NCI-H1436 (cell line): ENCODE measurements around the gene SPANXC.
"Not testable (repeated sequence)": the region's sequence is repeated elsewhere in the genome, so short reads cannot be mapped to it uniquely, and the experiment has no call there.

Source experiments
- DNase-seq: peaks from one replicate; lab custom pipeline; 2025; lab: John Stamatoyannopoulos, UW

Gene SPANXC, protein sequence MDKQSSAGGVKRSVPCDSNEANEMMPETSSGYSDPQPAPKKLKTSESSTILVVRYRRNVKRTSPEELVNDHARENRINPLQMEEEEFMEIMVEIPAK

DNA sequence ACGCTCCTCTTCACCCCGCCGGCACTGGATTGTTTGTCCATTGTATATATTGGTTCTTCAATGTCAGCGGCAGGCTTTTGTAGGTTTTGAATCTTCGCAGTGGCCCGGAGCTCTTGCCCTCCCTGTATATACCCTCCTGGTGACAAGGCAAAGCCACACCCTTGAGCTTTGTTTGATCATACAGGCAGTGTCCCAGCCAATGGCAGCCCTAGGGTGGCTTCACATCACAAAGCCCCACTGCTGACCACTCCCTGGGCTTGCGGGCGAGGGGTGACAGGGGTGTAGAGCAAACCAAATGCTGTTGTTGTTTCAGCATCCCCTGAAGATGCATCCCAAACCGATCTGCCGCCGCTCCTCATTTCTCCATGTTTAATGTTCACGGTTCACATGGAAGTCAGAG lies at the start of gene SPANXC:
TSS of gene SPANXC (minus strand) at position 101 of the 400 bp plus-strand sequence. CDS start at position 41, 60 bp downstream.
- not testable (repeated sequence) for DNase-seq

- DNase-seq: no peak
Observed at GRCh38 chrX:141279476-141279875, 37.2 kb upstream of the SPANXC start.

DNA sequence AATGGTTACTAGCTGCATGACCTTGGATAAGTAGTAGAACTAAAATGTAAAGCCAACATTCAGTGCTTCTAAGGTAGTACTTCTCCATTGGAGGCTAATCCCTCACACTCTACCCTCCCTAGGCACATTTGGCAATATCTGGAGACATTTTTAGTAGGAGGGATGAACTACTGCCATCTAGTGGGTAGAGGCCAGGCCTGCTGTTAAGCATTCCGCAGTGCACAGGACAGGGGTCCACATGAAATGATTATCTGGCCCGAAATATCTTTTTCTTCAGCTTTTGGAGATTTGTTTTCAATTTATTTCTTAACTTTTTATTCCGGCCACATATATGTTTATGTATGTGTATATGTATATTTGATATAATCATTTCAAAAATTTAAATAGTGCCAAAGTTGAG lies 36.0 kb upstream of the SPANXC start:
- no peak for DNase-seq

DNA sequence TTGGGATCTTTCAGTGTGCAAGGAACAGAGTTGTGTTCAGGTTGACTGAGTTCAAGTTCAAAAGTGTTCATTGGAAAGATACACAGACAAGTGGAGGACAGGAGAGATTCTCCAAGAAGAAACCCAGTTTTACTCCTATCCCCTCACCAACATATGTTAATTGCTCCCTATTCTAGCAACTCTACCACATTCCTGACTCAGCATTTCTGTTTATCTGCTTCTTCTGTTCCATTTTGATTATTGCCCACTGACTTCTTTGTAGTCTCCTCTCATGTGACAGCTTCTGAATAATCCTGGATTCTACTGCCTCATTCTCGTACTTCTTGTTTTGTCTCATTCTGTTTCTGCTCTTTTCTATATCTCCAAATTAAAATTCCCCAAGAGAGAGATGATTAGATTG lies 15.8 kb upstream of the SPANXC start:
- no peak for DNase-seq

DNA sequence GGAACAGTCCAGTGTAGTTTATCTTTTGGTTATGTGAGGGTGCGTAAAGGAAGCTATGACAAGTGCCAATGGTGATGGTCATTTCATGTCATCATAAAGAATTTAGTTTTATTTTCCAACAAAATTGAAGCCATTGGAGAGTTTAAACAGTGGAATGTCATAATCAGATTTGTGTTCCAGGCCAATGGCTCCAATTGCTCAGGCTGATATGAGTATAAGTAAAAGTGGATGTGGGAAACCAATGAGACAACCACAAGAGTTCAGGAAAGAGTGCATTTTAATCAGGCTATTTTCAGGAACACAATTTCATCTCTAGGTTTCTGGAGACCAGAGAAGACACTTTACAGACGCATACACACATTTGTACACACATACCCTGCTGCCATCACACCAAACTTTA lies 20.7 kb downstream of the SPANXC start:
- DNase-seq: no peak

GRCh38 chrX:141220342-141221008 lies 21.8 kb downstream of the SPANXC start:
- DNase-seq: no peak

DNA sequence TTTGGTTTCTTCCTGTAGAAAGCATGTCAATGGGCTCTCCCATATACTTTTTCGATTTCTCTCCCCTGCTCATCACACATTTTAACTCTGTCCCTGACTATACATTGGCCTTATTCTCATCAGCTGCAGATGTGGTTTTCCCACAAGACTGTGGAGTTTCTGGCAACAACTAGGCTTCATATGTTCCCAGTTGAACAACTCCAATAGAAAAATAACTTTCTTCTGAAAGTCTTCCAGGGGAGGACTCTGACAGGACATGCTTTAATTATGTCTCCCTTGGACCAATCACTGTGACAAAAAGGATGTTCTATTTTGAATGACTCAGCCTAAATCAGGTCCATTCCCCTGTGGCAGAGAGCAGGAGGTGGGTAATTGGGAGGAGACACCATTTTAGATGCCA lies 28.1 kb downstream of the SPANXC start:
- no peak for DNase-seq

- DNase-seq: no peak
Observed at GRCh38 chrX:141201962-141202361, 40.4 kb downstream of the SPANXC start.
